ENCODE measurements around the gene OPRL1.

Gene OPRL1

DNA sequence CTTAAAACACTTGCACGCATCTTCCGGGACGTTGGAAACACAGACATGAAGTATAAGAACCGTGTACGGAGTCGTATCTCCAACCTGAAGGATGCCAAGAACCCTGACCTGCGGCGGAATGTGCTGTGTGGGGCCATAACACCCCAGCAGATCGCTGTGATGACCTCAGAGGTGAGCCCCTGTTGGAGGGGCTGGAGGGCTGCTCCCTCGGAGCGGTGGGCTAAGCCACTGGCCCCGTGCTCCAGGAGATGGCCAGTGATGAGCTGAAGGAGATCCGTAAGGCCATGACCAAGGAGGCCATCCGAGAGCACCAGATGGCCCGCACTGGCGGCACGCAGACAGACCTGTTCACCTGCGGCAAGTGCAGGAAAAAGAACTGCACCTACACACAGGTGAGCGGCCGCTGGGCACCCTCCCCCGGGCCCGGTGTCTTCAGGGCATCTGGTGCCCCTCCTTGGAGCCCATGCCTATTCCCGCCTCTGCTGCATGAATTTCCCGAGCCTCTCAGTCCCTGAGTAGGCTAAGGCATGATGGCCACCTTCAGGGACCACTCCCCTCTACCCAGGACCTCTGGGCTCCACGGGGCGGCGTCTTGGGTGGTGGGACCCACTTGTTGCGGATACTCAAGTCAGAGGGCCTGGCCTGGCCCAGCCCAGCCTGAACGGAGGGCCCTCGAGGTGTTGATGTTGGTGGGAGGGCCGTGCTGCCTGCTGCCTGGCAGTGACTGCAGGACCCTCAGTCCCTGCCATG lies 9.5 kb upstream of the OPRL1 start:
- no peak for TF ChIP-seq SIN3A (IDR thresholded peaks at IDR 0.05; ENCODE audit: borderline replicate concordance, insufficient read depth, low read length)
- TF ChIP-seq FOXP2 (optimal IDR thresholded peaks at IDR 0.05; ENCODE audit: borderline replicate concordance, extremely low read depth, extremely low read length, insufficient read depth) = no peak
- TF ChIP-seq, protein P1, sequence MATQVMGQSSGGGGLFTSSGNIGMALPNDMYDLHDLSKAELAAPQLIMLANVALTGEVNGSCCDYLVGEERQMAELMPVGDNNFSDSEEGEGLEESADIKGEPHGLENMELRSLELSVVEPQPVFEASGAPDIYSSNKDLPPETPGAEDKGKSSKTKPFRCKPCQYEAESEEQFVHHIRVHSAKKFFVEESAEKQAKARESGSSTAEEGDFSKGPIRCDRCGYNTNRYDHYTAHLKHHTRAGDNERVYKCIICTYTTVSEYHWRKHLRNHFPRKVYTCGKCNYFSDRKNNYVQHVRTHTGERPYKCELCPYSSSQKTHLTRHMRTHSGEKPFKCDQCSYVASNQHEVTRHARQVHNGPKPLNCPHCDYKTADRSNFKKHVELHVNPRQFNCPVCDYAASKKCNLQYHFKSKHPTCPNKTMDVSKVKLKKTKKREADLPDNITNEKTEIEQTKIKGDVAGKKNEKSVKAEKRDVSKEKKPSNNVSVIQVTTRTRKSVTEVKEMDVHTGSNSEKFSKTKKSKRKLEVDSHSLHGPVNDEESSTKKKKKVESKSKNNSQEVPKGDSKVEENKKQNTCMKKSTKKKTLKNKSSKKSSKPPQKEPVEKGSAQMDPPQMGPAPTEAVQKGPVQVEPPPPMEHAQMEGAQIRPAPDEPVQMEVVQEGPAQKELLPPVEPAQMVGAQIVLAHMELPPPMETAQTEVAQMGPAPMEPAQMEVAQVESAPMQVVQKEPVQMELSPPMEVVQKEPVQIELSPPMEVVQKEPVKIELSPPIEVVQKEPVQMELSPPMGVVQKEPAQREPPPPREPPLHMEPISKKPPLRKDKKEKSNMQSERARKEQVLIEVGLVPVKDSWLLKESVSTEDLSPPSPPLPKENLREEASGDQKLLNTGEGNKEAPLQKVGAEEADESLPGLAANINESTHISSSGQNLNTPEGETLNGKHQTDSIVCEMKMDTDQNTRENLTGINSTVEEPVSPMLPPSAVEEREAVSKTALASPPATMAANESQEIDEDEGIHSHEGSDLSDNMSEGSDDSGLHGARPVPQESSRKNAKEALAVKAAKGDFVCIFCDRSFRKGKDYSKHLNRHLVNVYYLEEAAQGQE (IDR thresholded peaks at IDR 0.05; ENCODE audit: insufficient read depth in 1 of 2, low read depth in 2 of 2, low read length in 2 of 2) = no peak
- TF ChIP-seq TAF1 (IDR thresholded peaks at IDR 0.05; ENCODE audit: borderline replicate concordance, insufficient read depth, low read length) = no peak
- TF ChIP-seq POLR2AphosphoS5 (IDR thresholded peaks at IDR 0.05; ENCODE audit: low read depth, low read length) = no peak

DNA sequence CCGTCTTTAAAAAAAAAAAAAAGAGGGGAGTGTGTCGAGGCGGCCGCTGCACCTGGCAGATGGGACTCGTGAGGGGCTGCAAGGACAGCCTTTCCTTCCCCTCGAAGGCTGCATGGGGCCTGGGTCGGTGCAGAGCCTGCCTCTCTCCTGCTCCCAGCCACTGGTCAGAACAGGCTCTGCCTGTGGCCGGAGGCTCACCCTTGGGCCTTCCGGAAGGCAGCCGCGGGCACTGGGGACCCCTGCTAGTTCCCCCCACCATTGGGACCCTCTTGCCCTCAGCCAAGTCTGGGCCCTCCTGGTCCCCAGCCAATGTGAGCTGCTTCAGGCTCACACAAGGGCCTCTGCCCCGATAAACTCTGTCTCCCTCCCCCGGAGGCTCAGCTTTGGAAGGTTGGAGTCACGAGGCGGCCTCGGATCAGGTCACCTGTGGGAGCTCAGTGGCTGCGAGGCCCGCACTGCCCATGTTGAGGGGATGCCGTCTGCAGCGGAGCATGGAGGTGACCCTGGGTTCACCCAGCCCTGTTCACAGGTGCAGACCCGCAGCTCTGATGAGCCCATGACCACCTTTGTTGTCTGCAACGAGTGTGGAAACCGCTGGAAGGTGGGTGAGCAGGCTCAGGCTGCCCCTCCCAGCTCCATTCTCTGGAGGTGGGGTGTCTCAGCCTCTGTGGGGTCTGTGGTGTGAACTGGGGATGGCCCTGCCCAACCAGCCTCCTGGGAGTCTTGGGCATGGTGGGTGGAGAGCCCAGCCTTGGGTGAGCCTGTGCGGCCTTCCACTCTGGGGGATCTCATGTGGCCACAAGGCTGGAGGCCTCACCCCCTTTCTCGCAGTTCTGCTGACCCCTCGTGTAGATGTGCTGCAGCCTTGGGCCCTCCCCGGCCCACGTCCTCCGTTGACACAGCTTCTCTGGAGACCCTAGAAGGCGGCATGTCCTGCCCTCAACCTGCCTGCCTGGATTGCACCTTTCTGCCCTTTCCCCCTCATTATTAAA lies 8.2 kb upstream of the OPRL1 start:
- TF ChIP-seq TAF1 (IDR thresholded peaks at IDR 0.05; ENCODE audit: borderline replicate concordance, insufficient read depth, low read length) (no peak), FOXP2 (optimal IDR thresholded peaks at IDR 0.05; ENCODE audit: borderline replicate concordance, extremely low read depth, extremely low read length, insufficient read depth) (no peak), POLR2AphosphoS5 (IDR thresholded peaks at IDR 0.05; ENCODE audit: low read depth, low read length) (no peak)
- TF ChIP-seq, protein P1 (IDR thresholded peaks at IDR 0.05; ENCODE audit: insufficient read depth in 1 of 2, low read depth in 2 of 2, low read length in 2 of 2) = no peak

DNA sequence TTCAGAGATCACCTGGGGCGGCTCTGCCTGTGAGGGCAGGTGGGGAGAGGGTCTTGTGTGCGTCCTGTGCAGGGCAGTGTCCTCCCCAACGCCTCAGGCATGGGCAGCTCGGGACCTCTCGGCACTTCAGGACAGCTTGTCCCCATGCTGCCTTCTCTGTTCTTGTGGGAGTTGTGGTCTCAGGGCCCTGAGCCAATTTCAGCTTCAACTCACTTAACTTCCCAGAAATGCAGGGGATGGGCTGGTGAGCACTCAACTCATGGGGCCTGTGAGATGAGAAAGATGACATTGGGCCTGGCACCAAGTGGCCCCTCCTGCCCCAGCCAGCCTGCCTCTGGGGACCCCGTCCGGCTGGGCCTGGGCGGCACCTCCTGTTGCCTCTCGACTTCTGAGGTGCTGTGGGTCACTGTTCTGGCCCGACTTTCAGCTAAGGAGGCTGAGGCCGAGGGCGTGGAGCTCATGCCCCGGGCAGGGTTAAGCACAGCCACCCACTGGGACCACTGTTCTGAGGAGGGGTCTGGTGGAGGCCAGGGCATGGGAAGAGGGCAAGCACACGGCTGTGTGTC lies 7.3 kb upstream of the OPRL1 start:
- TF ChIP-seq TAF1 (IDR thresholded peaks at IDR 0.05; ENCODE audit: borderline replicate concordance, insufficient read depth, low read length) = no peak
- TF ChIP-seq, protein P1 (IDR thresholded peaks at IDR 0.05; ENCODE audit: insufficient read depth in 1 of 2, low read depth in 2 of 2, low read length in 2 of 2) = no peak
- TF ChIP-seq POLR2AphosphoS5 (IDR thresholded peaks at IDR 0.05; ENCODE audit: low read depth, low read length) = no peak
- TF ChIP-seq SIN3A (IDR thresholded peaks at IDR 0.05; ENCODE audit: borderline replicate concordance, insufficient read depth, low read length) = no peak
- TF ChIP-seq FOXP2 (optimal IDR thresholded peaks at IDR 0.05; ENCODE audit: borderline replicate concordance, extremely low read depth, extremely low read length, insufficient read depth) = no peak

DNA sequence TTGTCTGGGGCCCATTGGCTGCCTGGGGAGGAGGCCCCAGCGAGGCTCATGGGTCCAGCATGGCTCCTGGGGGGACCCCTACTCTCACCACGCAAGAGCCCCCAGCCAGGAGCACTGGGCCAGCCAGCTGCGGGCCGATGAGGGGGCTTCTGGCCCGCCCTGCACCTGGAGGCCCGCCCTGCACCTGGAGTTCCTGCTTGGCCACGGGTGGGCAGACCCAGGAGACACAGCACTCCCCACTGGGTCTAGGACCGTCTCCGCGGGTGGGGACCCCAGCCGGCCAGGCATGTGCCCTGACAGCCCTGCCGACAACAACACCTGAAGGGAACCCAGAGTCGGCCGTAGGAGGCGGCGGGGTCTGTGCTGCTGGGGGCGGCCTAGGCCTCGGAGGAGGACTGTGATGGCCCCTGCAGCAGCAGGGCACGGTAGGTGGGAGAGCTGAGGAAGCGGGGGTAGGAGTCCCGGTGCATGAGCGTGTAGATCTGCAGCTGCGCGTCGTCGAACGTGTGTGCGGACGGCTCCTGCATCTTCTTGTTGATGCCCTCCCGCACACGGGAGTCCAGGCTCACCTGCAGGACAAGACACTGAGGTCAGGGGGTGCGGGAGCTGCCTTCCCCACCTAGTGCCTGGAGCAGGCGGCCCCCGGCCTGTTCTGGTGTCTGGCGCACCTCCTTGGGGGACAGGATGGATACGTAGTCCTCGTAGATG lies 6.3 kb upstream of the OPRL1 start:
- TF ChIP-seq SIN3A (IDR thresholded peaks at IDR 0.05; ENCODE audit: borderline replicate concordance, insufficient read depth, low read length) (no peak), FOXP2 (optimal IDR thresholded peaks at IDR 0.05; ENCODE audit: borderline replicate concordance, extremely low read depth, extremely low read length, insufficient read depth) (no peak), POLR2AphosphoS5 (IDR thresholded peaks at IDR 0.05; ENCODE audit: low read depth, low read length) (no peak), TAF1 (IDR thresholded peaks at IDR 0.05; ENCODE audit: borderline replicate concordance, insufficient read depth, low read length) (no peak)
- TF ChIP-seq, protein P1 (IDR thresholded peaks at IDR 0.05; ENCODE audit: insufficient read depth in 1 of 2, low read depth in 2 of 2, low read length in 2 of 2) = no peak
